C1 segment of cervical spinal cord (tissue), 14 donors: ENCODE measurements around the gene FAM187B.
A peak's percentile ranks its signal among the peaks of the same experiment; 100 is the strongest.
"Not testable (repeated sequence)": the region's sequence is repeated elsewhere in the genome, so short reads cannot be mapped to it uniquely, and the experiment has no call there.

Source experiments
- DNase-seq, 14 donors: peaks; one replicate each; lab custom pipeline; 2025; lab: John Stamatoyannopoulos, UW

Gene FAM187B

GRCh38 chr19:35213663-35214632 lies 14.6 kb downstream of the FAM187B start:
- no peak for DNase-seq

GRCh38 chr19:35212241-35212640 lies 16.3 kb downstream of the FAM187B start:
- DNase-seq = no peak

- DNase-seq = no peak
Observed at GRCh38 chr19:35211545-35212230, 16.9 kb downstream of the FAM187B start.

GRCh38 chr19:35209646-35210045 lies 18.9 kb downstream of the FAM187B start:
- no peak for DNase-seq

- DNase-seq = no peak
Observed at GRCh38 chr19:35208121-35208520, 20.4 kb downstream of the FAM187B start.

- no peak for DNase-seq
Observed at GRCh38 chr19:35207391-35207871, 21.1 kb downstream of the FAM187B start.

GRCh38 chr19:35206855-35207254 lies 21.7 kb downstream of the FAM187B start:
- DNase-seq = no peak

- no peak for DNase-seq
Observed at GRCh38 chr19:35206379-35206778, 22.2 kb downstream of the FAM187B start.

- DNase-seq = no peak
Observed at GRCh38 chr19:35205733-35206323, 22.7 kb downstream of the FAM187B start.

- peak in 4 of 14 donors; percentile 13 to 18 (median 16) for DNase-seq
Observed at GRCh38 chr19:35204799-35205732, 23.5 kb downstream of the FAM187B start.

- DNase-seq = no peak
Observed at GRCh38 chr19:35202722-35203688, 25.5 kb downstream of the FAM187B start.

- DNase-seq = no peak
Observed at GRCh38 chr19:35199481-35199880, 29.1 kb downstream of the FAM187B start.

GRCh38 chr19:35196861-35197260 lies 31.7 kb downstream of the FAM187B start:
- DNase-seq = not testable (repeated sequence)

- no peak for DNase-seq
Observed at GRCh38 chr19:35195830-35196229, 32.7 kb downstream of the FAM187B start.

GRCh38 chr19:35194012-35194984 lies 34.2 kb downstream of the FAM187B start:
- DNase-seq = no peak

GRCh38 chr19:35184884-35185283 lies 43.7 kb downstream of the FAM187B start:
- no peak for DNase-seq

- DNase-seq = no peak
Observed at GRCh38 chr19:35184267-35184666, 44.3 kb downstream of the FAM187B start.

GRCh38 chr19:35181387-35181786 lies 47.2 kb downstream of the FAM187B start:
- no peak for DNase-seq

GRCh38 chr19:35179830-35180229 lies 48.7 kb downstream of the FAM187B start:
- DNase-seq = no peak
